NCI-H2227 treated with DMSO at 0.1 percent for 48 hours (cell line): Measurements from ENCODE around the gene CDC73.
"Not testable (repeated sequence)": the region's sequence is repeated elsewhere in the genome, so short reads cannot be mapped to it uniquely, and the experiment has no call there.

Experiments used
- DNase-seq: peaks from one replicate; lab custom pipeline; 2025; lab: John Stamatoyannopoulos, UW

CDC73 gene

DNA sequence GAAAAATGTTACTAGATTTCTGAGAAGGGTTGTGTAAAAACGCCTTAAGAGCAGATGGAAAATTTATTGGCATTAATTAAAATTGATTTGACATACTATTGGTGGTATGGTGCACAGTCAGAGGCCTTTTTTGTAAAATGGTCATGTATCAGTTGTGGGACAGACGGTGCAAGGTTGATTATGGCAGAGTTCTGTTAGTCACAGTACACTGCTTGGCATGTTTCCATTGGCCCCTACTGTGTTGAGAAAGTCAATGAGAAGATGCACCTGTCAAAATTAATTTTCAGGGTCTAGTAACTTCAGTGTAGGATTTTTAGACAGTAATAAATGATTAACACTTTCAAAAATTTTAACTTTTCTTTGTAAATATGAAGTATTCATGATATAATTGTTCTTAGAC lies 60.2 kb downstream of the CDC73 start:
- no peak for DNase-seq

DNA sequence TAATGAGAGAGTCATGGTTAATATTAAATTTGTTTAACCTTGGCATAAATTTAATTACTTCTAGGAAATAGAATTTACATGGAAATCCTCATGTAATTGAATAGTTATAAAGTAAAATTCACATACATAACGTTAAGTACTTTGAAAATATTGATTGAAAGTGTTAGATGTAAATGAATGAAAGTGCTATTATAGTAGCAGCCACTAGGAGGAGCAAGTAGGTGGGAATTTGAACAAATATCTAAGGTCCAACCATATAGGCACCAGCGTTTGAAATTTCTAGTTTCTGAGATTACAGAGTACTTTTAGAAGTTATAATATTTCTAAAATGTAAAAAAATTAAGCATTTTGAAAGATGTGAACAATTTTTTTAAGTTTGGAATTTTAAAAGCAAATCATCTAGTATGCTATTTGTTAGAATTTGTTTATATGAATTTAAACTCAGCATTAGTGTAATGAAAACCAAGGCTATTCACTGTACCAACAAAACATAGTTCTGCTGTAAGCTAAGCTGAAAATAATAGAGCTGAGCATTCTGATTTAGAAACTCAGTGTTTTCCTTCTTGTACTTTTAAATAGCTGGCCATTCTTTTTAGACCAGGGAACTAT lies 61.3 kb downstream of the CDC73 start:
- peak; percentile 40 for DNase-seq

DNA sequence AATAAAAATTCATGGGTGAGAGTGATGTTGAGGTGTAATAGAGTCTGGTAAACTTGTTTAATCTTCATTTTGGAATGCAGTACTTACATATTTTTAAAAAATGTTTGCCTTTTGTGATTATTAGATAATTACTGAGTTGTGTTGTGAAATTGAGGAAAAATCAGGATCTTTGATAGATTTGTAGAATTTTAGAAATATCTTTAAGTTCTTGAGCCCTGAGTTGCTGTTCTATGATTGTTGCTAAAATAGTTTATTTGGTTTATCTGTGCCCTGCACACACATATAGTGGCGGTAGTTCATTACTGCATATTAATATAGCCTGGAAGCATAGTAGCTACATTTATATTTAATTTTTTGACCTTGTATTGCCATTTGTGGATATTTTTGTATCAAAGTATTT lies 62.9 kb downstream of the CDC73 start:
- no peak for DNase-seq

DNA sequence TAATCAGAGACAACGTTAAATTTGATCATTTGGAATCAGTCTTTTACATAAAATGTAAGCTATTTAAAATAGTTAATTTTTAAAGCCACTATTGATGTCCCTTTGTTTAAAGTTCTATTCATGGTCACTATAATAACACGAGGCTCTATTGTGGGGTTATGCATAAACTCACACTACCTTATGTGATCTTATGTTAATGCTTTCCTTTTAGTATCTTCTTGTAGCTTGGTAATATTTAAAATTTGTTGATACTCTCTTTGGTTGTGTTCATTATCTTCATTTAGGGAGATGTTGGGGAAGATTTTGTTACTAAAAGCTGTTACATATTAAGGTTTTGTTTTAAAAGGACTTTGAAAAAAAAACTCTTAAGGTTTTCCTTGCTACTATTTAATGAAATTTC lies 63.4 kb downstream of the CDC73 start:
- no peak for DNase-seq

DNA sequence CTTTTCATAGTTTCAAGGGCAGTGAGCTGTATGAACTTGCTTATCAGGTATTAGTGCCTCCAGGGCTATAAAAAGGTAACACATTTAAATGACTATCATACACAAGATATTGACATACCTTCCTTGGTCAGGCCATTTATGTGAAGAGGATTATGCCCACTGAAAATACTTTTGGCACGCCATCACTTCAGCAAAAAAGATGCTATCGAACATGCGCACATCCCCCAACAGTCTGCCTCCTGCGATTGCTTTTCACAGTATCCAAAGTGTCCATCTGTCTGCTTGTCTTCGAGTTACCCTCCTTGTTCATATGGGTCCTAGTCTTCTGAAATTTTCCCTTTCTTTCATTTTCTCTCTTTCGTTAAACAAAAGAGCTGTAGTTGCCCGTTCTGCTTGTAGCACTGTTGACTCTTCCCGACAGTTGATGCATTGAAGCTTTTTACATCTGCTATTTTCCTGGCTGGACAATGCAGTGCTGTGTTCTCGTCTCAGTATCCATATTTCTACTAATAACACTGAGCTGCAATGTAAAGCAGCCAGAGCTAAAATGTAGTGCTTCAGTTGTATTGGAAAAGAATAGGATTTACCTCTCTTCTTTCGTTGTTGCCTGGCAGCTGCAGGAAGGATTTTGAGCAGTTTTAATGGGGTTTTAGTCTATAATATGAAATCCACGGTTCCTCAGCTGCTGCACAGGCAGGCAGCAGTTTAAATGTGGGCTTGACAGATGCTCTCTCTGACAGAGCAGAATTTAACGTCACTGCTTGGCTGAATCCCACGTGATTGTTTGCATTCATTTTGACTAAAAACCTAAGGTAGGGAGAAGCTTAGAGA lies 64.3 kb downstream of the CDC73 start, which contains the start of gene B3GALT2:
Gene B3GALT2 (minus strand): TSS at position 713 of the 831 bp plus-strand sequence. CDS start 5,051 bp downstream, outside the sequence.
- peak; percentile 55 for DNase-seq

DNA sequence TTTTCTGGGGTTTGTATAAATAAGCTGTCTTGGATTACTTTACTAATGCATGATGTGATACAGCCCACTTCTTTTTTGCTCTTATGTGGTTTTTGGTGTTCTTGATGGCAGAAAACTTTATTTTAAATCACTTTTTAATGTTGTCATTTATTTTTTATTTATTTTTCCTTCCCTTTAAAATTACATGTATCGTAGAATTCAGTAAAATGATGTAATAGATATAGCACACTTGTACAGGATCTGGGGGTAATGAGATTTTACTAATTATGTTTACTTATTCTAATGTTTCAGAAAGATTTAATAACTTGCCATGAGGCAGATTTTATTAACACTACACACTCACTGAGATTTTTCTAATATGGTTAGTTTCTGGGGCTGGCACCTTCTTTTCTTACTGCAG lies 65.3 kb downstream of the CDC73 start:
- DNase-seq: no peak

DNA sequence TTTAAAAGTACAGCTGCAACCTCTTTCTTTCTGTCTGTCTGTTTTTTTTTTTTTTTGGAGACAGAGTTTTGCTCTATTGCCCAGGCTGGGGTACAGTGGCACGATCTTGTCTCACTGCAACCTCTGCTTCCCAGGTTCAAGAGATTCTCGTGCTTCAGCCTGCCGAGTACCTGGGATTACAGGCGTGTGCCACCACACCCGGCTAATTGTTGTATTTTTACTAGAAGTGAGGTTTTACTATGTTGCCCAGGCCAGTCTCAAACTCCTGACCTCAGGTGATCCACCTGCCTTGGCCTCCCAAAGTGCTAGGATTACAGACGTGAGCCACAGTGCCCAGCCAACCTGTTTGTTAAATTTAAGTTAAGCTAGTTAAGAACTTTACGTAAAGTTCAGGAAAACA lies 67.1 kb downstream of the CDC73 start:
- not testable (repeated sequence) for DNase-seq

DNA sequence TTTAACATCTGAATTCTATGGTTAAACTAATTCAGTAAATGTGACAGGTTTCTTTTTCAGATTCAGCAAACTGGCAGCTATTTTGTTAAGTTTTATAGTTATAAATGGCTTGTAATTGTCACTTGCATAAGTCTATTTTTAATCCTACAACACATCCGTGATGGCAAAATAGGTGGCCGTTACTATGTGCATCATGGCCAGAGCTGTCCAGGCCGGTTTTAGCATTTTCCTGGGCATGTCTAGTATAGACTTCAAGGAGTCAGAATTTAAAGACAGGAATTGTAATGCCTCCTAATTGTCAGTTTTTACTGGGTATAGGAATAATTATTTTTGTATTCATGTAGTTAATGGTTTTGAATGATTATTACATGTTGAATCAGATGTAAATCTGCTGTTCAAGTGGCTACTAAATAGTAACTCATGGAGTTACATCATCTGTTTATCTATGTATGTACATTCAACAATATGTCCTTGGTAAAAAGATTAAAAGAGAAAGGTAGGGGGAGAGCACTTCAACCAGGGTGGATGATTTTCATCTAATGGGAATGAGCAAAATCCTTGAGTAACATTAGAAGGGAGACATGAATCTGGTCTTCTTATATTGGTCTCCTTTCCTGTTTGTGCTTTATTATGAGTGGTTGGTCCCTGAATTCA lies 67.7 kb downstream of the CDC73 start:
- DNase-seq: no peak

DNA sequence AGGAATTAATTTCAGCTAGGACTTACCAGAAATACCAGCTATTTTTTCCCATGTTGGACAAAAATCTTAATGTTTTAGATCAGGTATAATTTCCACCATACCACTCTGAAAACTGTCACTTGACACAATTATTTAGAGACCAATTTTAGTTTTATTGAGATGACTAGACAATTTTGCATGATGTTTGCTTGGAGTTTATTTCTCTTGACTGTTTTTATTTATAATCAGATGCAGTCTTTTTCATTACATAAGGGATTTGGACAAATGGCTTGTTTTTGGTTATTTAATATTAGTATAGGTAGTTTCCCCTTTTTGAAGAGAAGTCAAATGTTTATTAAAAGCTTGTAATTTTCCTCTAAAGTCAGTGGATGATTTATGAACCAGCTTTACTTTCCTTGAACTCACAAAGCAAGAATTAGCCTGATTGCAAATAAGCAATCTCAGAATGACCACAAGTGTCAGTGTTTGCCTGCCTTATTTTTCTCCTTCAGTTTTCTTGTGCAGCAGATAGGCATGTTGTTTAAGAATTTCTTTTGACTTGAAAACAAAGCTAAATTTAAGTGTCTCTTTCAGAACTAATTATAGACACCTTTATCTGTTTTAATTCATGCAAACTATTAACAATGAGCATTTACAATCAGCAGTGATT lies 68.4 kb downstream of the CDC73 start:
- DNase-seq: no peak

DNA sequence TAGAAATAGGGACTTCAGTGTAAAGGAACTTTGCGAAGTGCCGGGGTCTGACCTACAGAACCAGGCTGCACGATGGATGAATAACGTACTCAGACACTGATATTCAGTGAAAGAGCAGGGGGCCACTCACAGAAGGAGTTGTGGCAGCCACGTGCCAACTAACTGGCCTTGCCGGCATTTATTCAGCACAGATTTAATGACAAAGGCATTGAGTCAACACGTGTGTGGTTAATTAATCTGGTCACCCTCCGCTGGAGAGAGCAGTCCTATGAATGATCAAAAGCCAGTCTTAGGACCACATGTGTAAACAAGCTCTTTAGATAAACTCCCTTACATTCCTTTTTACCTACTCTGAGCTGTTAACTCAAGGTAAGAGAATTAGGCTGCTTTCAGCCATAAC lies 70.8 kb downstream of the CDC73 start:
- no peak for DNase-seq

DNA sequence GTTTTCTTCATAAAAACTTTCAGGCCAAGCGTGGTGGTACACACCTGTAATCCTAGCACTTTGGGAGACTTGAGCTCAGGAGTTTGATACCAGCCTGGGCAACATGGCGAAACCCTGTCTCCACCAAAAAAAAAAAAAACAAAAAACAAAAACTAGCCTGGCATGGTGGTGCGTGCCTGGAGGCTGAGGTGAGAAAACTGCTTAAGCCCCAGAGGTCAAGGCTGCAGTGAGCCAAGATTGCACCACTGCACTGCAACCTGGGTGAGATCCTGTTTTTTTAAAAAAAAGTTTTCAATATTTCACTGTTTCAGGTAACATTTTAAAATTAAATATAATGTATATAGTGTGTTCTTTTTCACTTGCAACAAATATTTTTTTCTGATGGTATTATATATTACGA lies 78.1 kb downstream of the CDC73 start:
- DNase-seq: no peak

DNA sequence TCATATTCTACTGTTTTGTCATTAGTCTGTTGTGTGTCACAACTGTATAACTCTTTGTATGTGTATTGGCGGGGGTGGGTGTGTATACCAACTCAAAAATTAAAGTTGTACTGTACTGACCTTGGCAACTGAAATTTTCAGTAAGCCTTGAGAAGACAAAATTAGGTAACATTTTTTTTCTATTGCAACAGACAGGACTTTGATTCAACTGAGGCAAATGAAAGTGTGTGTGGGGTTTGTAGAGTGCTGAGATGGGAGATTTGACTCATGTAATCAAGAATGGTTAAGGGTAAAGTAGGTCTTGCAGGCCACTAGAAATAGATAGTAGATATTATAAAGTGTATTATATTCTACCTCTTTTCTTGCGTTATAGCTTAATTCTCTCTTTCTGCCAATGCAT lies 79.2 kb downstream of the CDC73 start:
- DNase-seq: no peak

DNA sequence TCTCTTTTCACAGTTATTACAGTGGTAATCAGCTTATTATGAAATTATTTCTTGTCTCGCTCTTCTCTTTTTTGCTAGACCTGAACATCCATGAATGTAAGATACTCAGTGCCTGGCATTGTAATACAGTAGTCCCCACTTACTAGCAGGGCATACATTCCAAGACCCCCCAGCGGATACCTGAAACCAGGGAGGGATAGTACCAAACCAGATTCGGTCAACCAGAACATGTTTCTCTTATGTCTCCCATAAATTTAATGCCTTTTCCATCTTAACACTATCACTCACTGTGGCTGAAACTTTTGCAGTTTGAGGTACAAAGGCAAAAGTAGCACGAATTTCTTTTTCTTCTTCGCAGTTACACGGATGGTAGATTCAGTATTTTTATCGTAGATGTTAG lies 89.2 kb downstream of the CDC73 start:
- DNase-seq: no peak

DNA sequence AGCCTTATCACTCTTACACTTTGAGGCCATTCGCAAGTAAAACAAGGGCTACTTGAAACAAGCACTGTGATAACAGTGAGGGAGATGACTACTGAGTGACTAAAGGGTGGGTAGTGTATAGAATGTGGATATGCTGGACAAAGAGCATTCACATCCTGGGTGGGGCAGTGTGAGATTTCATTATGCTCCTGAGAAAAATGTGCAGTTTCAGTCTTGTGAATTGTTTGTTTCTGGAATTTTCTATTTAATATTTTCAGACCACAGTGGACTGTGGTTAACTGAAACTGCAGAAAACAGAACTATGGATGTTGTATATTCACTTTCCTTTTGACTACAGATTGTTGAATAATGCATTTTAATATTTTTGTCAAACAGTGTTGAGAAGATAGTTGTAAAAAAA lies 89.7 kb downstream of the CDC73 start:
- DNase-seq: no peak

DNA sequence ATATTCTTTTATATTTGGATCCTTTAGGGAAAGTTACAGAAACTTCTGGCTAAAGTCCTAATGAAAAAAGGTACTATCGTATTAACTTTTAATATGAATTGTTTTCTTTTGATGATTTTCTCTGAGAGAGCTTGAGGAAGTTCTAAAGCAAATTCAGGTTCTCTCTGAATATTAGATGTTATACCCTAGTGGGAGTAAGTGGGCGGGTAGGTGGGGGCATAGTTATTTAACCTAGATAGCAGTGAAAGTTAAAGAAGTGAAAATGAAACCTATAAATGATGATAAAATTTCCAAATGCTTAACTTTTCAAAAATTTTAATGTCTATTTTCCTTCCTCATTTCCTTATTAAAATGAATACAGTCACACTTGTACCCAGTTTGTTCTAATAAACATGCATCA lies 90.8 kb downstream of the CDC73 start:
- no peak for DNase-seq

DNA sequence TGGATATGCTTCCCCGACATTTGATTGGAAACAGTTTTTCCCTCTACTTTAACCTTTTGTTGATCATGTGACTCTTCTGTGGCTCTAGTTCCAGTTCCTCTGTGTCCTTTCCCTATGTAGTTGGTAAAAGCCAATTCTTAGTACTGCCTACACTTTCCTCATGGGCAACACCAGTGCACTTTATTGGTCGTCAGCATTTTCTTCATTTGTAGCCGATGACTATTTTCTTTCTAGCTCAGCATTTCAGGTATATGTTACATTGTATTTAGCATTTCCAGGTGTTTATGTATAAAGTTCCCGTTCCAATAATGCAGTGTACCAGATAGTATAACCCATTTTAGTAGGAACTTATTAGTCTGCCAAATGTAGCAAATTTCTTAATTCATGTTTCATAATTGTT lies 92.2 kb downstream of the CDC73 start:
- DNase-seq: no peak

DNA sequence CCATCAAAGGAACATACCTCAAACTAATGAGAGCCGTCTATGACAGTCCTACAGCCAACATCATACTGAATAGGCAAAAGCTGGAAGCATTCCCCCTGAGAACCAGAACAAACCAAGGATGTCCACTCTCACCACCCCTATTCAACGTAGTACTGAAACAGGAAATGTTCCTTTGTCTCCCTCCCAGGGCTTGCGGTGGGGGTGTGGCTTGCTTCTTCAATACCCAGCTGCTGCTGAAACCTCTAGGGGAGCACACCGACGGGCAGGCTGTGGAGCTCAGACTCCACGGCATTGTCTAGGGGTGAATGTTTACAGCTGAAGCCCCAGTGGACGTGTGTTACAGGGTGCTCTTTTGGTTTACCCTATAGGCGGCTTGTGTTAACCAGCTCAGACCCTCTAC lies 95.1 kb downstream of the CDC73 start:
- no peak for DNase-seq

DNA sequence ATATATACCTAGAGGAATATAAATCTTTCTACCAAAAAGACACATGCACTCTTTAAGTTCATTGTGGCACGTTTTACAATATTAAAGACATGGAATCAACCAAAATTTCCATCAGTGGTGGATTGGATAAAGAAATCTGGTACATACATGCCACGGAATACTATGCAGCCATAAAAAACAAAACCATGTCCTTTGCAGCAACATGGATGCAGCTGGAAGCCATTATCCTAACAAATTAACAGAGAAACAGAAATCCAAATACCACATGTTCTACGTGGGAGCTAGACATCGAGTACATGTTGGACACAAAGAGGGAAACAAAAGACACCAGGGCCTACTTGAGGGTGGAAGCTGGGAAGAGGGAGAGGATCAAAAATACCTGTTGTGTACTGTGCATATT lies 97.6 kb downstream of the CDC73 start:
- no peak for DNase-seq

DNA sequence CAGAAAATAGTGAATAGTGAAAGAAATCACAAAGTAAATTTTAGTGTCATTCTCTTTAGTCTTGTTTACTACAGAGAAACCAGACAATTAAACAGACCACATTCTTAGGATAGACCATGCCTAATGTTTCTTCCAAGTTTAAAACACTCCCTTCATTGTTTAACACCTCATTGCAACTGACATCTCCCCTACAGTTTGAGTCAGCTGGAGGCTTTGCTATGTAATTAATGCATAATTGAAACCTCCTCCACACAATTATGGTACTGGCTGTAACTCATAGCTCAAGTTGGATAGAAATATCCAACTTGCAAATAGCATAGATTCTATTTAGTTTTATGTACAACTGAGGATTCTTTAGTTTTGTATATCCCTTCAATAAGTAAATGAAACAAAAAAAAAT lies 99.8 kb downstream of the CDC73 start:
- DNase-seq: no peak

DNA sequence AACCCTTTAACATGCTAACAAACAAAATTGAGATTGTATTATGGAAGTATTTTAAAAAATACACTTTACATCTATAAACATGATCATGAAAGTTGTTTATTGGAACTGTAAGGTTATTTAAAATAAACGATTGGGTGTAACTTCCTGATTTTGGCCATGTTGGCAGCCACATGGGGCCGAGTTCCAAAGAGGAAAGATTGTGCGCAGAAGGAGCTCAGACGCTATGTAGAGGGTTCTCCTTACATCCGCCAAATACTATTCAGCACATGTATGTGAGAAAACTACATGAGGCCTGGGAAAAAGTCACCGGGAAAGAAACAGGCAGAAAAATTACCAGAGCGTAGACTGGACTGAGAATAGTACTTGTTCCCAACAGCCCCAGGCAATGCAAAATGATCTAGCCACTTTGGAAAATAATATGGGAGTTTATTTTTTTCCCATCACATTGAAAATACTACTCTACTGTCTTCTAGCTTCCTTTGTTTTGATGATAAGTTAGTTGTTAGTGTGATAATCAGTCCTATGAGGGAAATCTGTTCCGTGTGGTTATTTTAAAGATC lies 100.3 kb downstream of the CDC73 start:
- no peak for DNase-seq

DNA sequence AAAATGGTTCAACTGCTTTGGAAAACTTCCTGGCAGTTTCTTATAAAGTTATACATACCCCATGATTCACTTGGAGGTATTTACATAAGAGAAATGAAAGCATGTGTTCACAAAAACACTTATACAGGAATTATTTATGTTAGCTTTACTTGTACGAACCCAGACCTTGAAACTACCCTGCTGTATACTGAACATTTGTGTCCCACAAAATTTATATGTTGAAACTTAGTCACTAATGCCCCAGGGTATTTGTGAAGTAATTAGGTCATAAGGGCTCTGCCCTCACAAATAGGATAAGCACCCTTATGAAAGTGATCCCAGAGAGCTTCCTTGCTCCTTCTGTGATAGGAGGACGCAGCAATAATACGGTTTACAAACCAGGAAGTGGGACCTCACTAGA lies 107.3 kb downstream of the CDC73 start:
- DNase-seq: no peak

DNA sequence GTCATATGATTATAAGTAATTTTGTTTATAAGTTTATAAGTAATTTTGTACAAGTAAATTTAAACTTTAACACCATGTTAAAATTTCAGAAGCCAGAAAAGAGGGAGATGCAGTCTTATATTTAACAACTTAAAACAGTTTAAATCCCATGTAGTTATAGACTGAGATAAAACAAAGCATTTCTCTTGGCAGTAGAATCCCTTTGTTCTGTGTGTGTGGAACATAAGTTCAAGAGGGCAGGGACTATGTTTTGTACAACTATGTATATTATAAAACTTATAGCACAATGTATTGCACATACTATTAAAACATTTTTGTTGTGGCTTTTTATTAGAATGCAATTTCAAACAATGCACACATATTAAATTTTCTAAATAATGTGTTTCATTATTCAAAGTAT lies 109.3 kb downstream of the CDC73 start:
- DNase-seq: not testable (repeated sequence)
